ENCODE results near the gene ECEL1.
A peak's percentile ranks its signal among the peaks of the same experiment; 100 is the strongest.
"Not testable (repeated sequence)": the region's sequence is repeated elsewhere in the genome, so short reads cannot be mapped to it uniquely, and the experiment has no call there.

The ECEL1 gene

DNA sequence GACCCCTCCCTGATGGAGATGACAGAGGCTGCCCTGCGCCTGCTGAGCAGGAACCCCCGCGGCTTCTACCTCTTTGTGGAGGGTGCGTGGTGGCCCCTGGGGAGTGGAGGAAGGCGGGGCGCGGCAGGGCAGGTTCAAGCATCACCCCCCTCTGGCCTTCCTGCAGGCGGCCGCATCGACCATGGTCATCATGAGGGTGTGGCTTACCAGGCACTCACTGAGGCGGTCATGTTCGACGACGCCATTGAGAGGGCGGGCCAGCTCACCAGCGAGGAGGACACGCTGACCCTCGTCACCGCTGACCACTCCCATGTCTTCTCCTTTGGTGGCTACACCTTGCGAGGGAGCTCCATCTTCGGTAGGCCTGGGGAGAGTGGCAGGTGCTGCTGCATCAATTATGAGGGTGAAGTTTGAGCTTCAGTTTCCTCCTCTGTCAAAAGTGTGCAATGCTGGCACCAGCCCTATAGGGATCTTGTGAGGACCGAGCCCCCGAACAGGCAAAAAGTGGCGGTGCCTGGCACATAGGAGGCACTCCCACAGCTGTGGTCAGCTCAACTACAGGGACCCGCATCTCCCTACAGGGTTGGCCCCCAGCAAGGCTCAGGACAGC lies 29.5 kb downstream of the ECEL1 start:
- no peak for DNase-seq

DNA sequence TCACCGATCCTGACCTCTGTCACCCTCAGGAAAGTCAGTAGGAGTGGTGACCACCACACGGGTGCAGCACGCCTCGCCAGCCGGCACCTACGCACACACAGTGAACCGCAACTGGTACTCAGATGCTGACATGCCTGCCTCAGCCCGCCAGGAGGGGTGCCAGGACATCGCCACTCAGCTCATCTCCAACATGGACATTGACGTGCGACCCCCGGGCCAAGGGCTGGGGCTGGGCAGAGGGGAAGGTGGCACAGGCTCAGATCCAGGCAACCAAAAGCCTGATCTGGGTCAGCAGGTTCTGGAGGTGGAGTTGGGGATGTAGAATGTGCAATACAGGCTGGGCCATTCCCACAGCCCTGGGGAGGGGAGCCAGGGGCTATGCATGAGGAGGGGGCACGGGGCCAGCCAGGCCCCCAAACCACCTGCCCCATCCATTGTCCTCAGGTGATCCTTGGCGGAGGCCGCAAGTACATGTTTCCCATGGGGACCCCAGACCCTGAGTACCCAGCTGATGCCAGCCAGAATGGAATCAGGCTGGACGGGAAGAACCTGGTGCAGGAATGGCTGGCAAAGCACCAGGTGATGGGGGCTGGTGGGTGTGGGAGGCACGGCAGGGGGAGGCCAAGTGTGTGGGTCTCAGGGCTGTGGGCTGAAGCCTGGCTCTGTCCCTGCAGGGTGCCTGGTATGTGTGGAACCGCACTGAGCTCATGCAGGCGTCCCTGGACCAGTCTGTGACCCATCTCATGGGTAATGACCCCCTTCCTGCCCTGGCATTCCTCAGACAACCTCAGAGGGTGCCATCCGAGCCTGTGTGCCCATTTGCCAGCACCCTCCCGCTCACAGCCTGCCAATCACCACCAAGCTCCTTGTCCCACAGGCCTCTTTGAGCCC lies 30.3 kb downstream of the ECEL1 start:
- no peak for DNase-seq

DNA sequence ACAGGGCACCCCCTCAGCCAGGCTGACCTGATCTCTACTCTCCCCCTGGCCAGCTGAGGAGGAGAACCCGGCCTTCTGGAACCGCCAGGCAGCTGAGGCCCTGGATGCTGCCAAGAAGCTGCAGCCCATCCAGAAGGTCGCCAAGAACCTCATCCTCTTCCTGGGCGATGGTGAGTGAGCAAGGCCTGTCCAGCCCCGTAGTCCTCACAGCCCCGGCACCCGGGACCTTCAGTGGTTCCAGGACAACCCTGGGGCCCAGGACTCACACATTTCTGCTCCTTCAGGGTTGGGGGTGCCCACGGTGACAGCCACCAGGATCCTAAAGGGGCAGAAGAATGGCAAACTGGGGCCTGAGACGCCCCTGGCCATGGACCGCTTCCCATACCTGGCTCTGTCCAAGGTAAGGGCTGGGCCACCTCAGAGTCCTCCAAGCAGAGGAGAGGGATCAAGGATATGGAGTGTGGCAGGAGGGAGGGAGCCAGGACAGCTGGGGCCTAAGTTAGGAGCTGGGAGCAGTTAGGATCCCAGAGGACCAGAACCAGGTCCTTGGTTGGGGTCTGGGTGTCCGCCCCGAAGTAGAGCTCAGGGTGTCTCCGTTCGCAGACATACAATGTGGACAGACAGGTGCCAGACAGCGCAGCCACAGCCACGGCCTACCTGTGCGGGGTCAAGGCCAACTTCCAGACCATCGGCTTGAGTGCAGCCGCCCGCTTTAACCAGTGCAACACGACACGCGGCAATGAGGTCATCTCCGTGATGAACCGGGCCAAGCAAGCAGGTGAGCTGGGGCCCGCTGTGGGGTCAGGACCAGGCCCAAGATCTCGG lies 31.1 kb downstream of the ECEL1 start:
- DNase-seq, result no peak

DNA sequence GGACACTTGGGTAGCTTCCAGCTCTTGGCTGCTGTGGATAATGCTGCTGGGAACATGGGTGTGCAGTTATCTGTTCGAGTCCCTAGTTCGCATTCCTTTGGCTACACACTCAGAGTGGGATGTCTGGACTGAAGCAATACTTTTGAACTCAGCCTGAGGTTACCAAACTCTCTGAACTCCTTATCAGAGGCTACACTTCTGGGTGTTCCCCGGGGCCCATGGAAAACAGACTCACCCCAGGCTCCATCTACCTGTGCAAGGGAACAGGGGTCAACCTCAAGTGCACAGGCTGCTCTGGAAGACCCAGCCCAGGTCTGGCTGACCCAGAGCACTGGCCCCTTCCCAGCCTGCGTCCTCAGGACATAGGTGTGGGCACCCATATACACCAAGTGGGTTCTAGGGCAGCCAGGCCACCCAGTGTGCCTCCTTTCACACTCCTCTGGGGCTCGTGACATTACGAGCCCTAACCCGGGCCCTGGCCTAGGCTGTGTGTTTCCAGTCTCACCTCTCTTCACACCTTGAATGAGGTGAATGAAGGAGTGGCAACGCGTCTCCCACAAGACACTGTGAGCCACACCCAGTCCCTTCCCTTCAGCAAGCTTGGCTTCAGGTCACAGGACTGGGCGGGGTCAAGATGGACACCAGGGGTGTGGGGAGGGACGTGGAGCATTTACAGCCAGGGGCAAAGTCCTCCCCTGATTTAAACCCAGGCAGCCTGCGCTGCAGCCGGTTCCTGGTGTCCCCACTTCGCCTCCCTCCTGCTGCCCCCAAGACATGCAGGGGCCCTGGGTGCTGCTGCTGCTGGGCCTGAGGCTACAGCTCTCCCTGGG lies 32.0 kb downstream of the ECEL1 start, which contains the start of gene ALPI:
TSS of gene ALPI (plus strand) at position 728 of the 830 bp plus-strand sequence. CDS start at position 775, 47 bp downstream.
- DNase-seq, result no peak

DNA sequence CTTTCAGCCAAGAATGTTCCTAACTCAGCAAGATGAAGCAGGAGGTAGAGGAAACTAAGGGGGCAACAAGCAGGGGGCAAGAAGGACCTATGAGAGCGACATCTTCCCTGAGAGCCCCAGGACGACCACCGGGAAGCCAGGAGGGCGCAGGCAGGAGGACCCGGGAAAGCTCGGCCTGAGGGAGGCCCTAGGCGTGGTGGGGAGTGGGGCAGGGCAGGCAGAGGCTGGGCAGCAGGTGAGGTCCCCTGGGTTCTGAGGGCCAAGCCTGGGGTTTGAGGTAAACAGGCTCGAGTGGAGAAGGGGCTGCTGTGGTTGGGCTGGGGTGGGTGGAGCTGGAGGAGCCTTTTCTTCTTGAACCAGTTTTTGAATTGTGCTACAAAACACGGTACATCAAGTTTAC lies 33.0 kb downstream of the ECEL1 start:
- no peak for DNase-seq

DNA sequence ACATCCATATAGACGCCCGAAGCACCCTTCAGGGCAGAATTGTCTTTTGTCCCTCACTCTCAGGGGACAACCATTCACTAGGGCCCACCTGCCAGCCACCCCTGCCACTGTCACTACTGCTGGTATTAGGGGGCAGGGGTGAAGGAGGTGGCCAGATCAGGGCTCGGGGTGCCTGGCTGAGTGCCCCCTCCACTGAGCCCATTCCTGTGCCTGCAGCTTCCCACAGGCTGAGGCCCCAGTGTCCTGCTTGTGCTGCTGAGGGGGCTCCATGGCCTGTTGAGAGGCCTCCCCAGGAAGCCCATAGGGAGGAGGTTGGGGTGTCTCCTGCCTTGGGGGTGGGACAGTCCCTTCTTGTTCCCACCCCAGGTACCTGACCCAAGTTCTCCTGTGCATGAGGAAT lies 36.0 kb downstream of the ECEL1 start:
- DNase-seq, result not testable (repeated sequence)

DNA sequence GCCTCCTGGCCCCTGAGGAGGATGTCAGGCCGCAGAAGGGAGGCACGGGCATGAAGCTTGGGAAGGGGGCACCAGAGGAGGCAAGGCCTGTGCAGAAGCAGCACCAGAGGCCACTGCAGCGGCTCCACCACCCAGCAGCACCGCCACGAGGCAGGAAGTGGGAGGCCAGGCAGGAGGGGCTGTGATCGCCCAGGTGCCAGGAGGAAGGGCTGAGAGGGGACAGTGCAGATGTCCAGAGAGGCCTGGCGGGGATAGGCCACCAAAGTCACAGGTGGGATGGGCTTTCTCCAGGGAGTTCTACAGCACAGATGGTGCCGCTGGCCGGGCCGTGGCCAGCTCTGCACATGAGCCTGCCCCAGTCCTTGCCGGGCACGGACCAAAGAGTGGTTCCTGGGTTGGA lies 37.7 kb downstream of the ECEL1 start:
- no peak for DNase-seq

DNA sequence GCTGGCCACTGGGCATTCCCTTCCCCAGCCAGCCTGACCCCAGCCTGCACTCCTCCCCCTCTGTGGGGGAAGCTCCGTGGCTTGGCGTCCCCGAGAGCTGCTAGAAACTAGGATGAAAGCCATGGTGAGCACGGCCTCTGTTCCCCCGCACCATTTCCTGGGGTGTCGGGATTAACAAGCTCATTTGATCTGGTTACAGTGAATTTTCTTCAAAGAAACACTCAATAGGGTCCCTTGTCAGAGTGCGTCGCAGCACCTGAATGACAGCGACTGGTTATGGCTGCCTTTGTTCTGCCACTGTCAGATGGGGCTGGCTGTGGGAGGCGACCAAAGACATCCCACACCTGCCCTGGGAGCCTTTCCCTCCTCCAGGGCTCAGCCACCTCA lies 39.3 kb downstream of the ECEL1 start:
- DNase-seq, result no peak

DNA sequence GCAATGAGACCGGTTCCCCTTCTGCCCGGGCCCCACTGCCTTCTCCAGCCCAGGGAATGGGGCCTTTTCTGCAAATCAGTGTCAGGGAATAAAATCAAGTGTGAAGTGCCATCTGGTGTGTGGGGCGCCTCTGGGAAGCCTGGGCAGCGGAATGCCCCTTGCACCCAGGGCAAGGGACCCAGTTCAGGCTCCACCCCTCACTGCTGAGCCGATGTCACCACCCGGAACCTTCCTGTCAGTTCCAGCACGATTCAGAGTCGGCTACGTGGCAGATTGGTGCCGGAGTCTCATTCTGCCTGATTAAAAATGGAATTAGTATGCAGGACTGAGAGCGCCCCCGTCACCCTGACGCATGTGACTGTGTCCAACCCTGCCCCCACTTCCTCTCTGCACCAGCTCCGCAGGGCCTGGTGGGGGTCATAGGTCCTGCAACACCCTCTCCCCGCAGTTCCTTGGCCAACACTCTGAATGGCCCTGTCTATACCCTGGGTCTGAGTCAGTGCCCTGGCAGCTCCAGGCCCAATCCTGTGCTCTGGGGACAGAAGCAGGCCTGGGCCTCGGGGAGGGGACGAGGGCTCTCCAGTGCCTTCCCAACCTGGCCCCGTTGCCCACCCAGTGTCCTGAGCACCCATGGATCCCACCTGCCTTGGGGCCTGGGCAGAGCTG lies 39.9 kb downstream of the ECEL1 start:
- no peak for DNase-seq

DNA sequence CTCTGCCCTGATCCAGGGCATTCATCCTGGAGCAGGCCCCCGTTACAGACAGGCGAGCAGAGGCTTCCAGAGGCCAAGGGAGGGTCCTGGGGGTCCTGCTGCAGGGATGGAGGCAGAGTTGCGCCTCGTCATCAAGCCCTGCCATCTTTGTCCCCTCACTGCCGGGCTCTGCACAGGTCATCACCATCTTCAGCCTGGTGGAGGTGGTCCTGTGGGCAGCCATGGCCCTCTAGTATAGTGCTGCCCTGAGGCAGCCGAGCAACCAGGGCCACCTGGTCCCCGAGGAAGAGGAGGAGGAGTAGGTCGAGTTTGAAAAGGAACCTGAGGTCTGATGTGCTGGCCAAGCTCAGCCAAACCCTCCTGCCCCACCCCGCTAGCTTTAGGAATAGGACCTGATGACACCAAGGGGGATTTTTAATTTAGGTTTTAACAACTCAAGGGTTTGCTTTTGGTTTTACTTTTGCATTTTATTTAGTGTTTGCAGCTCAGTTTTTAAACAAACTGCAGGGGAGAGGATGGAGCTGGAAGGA lies 40.5 kb downstream of the ECEL1 start:
- DNase-seq, result no peak

DNA sequence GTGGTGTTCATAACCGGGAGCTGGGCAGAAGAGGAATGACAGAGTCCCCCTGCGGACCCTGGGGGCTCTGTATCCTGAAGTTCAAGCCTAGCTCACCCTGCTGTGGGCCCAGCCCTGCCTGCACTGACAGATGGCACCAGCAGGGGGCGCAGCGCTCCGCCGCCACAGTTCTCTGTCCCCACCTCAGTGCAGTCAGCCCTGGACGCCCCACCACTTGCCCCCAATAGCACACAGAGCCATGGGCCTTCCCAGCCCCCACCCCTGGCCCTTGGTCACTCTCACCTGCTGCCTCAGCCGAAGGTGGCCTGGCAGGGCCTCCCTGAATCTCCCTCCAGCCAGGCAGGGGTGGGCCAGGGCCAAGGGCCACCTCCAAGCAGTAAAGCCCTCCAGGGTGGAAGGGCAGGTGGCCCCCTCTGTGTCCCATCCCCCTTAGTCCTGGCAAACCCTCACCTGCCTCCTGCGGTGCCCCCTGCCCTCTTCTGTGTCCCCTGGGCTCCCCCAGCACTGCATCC lies 41.3 kb downstream of the ECEL1 start:
- DNase-seq, result not testable (repeated sequence)

DNA sequence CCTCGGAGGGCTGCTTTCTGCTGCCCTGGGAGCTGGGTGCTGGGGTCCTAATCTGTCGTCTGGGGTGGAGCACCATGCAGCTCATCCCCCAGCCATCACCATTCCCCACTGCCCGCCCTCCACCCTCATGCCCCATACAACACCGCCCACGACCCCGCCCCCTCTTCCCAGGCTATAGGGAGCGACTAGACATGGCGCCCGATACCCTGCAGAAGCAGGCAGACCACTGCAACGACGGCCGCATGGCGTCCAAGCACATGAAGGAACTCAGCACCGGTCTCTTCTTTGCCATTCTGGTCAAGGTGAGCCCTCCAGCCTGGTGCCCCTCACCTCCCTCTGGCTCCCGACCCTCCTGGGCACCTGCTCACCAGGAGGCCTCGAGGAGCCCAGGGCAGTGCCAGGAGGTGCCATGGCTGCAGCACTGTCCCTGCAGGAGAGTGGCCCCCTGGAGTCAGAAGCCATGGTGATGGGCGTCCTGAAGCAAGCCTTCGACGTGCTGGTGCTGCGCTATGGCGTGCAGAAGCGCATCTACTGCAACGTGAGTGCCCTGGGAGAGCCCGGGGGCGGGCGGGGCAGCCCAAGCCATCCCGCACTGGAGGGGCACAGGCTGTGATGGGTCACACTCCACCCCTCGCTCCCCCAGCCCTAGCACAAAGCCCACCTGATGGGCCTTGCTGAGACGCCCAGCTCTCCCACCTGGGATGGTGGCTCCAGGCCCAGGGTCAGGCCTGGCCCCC lies 42.3 kb downstream of the ECEL1 start:
- not testable (repeated sequence) for DNase-seq

DNA sequence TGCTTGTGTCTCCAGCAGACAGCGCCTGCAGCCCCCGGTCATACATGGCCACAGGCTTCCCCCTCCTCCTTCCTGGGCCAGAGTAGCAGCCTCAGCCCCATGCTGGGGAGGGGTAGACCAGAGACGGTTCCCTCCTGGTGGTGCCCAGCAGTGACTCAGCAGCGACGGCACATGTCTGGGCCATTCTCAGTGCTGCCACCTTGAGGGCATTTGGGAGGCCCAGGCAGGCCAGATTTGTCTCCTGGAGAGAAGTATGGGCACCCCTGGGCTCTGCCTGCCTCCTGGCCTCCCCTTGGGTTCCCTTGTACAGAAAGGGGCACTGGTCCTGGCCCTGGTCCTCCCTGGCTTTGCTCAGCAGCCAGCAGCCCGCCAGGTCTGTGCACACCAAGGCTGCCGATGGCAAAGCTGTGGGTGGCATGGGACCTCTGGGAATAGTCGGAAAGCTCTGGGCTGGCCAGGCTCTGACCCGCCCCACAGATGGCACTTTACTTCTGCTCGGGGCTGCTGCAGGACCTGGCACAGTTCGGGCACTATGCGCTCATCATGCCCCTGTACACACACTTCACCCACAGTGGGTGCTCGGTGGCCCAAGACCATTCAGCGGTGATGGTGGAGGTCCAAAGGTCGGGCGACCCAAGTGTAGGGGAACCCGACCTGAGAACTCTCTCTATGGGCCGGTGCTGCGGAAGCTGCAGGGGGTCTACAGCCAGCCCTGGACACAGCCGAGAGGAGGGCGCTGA lies 43.1 kb downstream of the ECEL1 start:
- peak; percentile 62 for DNase-seq

DNA sequence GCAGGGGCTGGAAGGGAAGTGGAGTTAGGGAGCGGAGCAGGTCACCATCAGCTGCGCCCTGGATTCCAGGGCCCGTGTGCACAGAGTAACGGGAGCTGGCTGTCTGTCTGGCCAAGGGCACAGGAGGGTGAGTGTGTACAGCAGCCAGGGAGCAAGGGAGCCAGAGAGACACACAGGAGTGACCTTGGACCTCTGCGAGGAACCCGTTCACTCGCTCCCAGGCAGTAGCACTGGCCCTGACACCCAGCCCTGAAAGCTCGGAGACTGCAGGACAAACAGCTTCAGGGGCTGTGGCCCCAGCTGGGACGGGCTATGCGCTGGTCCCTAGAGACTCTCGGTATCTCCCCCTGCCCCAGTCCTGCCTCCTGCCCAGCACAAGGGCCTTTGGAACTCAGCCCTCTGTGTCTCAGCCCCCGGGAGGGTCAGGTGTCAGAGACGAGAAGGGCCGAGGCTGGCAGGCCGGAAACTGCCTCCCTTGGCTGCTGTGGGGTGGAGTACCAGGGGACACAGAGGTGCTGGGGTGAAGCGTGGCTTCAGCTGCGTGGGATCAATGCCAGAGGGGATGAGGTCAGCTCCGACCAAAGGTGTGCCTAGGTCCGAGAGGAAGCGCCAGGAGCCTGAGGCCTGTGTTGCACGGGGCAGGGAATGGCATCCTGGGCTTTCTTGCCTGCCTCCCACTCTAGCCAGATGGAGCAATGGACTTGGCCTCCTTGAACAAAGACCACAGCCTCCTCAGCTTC lies 43.8 kb downstream of the ECEL1 start:
- DNase-seq, result not testable (repeated sequence)

DNA sequence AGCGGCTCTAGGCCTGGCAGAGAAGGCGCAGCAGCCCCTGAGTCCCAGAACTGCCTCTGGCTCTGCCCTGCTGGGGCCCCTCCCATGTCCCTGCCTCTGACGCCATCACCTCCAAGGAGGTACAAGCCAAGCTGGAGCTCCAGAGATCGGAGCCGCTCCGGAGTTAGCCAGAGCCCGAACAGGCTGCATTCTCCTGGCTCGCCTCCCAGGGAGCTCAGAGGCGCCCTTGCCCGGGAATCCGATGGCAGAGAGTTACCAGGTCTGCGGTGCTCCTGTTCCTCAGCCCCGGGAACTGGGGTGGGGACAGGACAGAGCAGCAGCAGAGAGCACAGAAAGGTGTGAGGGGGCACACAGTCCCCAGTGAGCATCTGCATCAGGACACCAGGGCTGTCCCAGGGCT lies 44.6 kb downstream of the ECEL1 start:
- DNase-seq, result not testable (repeated sequence)

DNA sequence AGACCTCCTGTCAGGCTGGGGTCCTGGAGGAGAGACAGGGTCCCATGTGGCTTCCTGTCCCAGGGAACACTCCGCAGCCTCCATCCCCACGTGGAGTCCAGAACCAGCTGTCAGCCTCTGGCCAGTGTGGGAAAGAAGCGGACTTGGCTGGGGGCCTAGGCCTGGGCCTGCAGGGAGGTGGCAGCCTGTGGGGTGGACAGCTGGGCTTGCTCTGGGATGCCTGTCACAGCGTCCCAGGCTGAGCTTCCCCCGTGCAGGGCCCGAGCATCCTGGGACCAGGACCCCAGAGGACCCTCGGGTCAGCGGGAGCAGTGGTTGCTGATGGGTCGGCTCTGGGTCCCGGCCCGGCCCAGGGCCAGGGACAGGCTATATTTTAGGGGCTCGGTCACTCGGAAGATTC lies 45.2 kb downstream of the ECEL1 start:
- not testable (repeated sequence) for DNase-seq

DNA sequence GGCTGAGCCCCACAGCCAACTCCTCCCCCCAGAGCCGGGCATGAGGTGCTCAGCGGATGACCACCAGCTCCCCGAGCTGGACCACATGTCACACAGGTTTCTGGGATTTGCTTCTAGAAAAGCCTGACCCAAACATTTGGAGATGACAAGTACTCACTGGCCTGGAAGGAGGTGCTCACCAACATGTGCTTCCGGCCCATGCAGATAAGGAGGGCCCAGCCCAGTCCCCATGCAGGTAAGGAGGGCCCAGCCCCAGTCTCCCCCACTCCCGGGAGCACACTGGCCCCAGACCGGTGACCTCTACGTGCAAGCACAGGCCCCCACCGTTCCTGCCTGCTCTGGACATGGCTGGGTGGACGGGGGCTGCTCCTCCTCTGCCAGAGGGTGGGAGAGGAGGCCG lies 45.7 kb downstream of the ECEL1 start:
- not testable (repeated sequence) for DNase-seq

DNA sequence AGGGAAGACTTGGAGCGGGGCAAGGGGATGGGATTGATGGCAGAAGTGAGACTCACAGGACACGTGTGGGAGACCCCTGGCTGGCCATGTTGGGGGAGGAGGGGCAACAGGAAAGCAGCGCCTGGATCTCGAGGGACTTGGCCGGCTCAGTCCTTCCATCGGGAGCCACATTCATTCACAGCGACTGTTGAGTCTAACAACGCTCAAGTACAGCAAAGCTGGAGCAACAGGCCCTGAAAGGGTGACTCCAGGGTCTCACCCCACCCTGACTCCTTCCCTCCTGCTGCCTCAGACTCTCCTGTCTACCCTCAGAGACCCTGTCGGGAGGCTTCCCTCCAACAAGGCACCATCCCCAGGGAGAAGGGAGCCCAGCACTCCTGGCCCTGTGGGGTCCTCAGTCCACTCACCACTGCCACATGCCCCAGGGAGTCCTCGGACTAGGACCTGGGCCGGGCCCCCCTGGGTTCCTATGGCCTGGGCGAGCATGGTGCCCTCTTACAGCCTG lies 46.4 kb downstream of the ECEL1 start:
- DNase-seq, result no peak
